HCT116 (cell line): Measurements from ENCODE around the gene RBM33. TPM values are rescaled to one million over a fixed set of nuclear protein-coding genes. Genes with fewer than 3 reads are reported as not detected.

Experiments used
- ATAC-seq: fragments of 200-7000 bp; cut with Tn5 transposase; 2 replicates; pipeline ENCODE4 v1.9.1; 2020; ENCODE audit warnings: mild to moderate bottlenecking, moderate library complexity
- BruUV-seq: library from RNA; stranded (reverse); fragments of 400-500 nt; replicated peaks from 2 replicates; lab custom pipeline; 2021; lab: Mats Ljungman, UMichigan
- CTCF ChIA-PET: fragments of 300-600 bp; sonication (Branson Sonifier 250); formaldehyde crosslinking; loops from one replicate; lab custom pipeline; 2021; ENCODE audit warnings: antibody characterized with exemption; lab: Charles Lee
- POLR2A ChIA-PET: fragments of 300-600, 350-600 bp; sonication (Branson Sonifier 250); formaldehyde crosslinking; loops from one replicate; lab custom pipeline; 2021; ENCODE audit warnings: antibody characterized with exemption; lab: Charles Lee
- RAD21 ChIA-PET, 2 experiments: fragments of 300-600 bp; sonication (Branson Sonifier 250); formaldehyde crosslinking; loops; one replicate each; lab custom pipeline; 2023; ENCODE audit warnings: low total read pairs in 2 of 2; ENCODE audit not compliant: uncharacterized antibody in 2 of 2, unreplicated experiment in 2 of 2, low non-redundant PET in 1 of 2; lab: Charles Lee
- DNase-seq: peaks from one replicate; pipeline ENCODE4 v3.0.0-alpha.2; 2010; ENCODE audit warnings: low read depth, low spot score
- H2AFZ ChIP-seq: fragments of 200-600 bp; shearing (Covaris generic), sonication (generic); 2 replicates; pipeline ENCODE4 v1.6.1; 2017; ENCODE audit warnings: low read depth, mixed run types, mixed read lengths, antibody characterized with exemption, low read length; ENCODE audit not compliant: poor library complexity, severe bottlenecking
- H3K27ac ChIP-seq: 2 replicates; pipeline ENCODE4 v1.5.1; 2012; ENCODE audit warnings: low read depth, low read length
- H3K27me3 ChIP-seq: fragments of 200-600 bp; sonication (generic); 2 replicates; pipeline ENCODE4 v1.6.1; 2016; ENCODE audit warnings: mixed run types, low read length, mixed read lengths; ENCODE audit not compliant: insufficient read depth
- H3K36me3 ChIP-seq, 2 experiments: fragments of 200-500 bp in 1 of 2; fragments of 200-600 bp in 1 of 2; sonication (Bioruptor generic) in 1 of 2; sonication (generic) in 1 of 2; 2 replicates each; pipeline versions ENCODE4 v1.5.1 to v1.6.1; 2014 to 2016; ENCODE audit warnings: low read length in 2 of 2, inconsistent platforms in 1 of 2, mixed read lengths in 1 of 2, mixed run types in 1 of 2; ENCODE audit not compliant: insufficient read depth in 2 of 2, control insufficient read depth in 1 of 2
- H3K4me1 ChIP-seq, 2 experiments: fragments of 200-600 bp in 1 of 2; sonication (generic) in 1 of 2; 2 replicates each; pipeline versions ENCODE4 v1.5.1 to v1.6.1; 2012 to 2017; ENCODE audit warnings: low read length in 2 of 2, inconsistent platforms in 1 of 2, mild to moderate bottlenecking in 1 of 2, mixed read lengths in 1 of 2, mixed run types in 1 of 2, moderate library complexity in 1 of 2; ENCODE audit not compliant: insufficient read depth in 2 of 2, control insufficient read depth in 1 of 2
- H3K4me2 ChIP-seq: fragments of 200-600 bp; sonication (generic); 2 replicates; pipeline ENCODE4 v1.6.1; 2017; ENCODE audit warnings: mixed run types, low read length, mixed read lengths
- H3K4me3 ChIP-seq, 2 experiments: fragments of 200-600 bp in 1 of 2; sonication (generic) in 1 of 2; replicated peaks in 1 of 2; 2 replicates each; pipeline ENCODE4 v1.5.1; 2011 to 2016; ENCODE audit warnings: low read length in 2 of 2, control low read depth in 1 of 2, low read depth in 1 of 2, mild to moderate bottlenecking in 1 of 2, mixed read lengths in 1 of 2, mixed run types in 1 of 2
- H3K79me2 ChIP-seq: fragments of 200-600 bp; sonication (generic); 2 replicates; pipeline ENCODE4 v1.6.1; 2017; ENCODE audit warnings: mild to moderate bottlenecking, mixed run types, low read length, moderate library complexity, mixed read lengths; ENCODE audit not compliant: insufficient read depth
- H3K9ac ChIP-seq: fragments of 200-600 bp; sonication (generic); 2 replicates; pipeline ENCODE4 v1.6.1; 2016; ENCODE audit warnings: low read length, mixed read lengths
- H3K9me2 ChIP-seq: fragments of 200-600 bp; sonication (generic), shearing (Covaris generic); 2 replicates; pipeline ENCODE4 v1.6.1; 2017; ENCODE audit warnings: mixed run types, mild to moderate bottlenecking, moderate library complexity; ENCODE audit not compliant: insufficient read depth
- H3K9me3 ChIP-seq, 2 experiments: fragments of 200-500 bp in 1 of 2; fragments of 200-600 bp in 1 of 2; sonication (Bioruptor generic) in 1 of 2; sonication (generic) in 1 of 2; 2 replicates each; pipeline ENCODE4 v1.6.1; 2014 to 2017; ENCODE audit warnings: low read length in 2 of 2, mixed read lengths in 2 of 2, inconsistent platforms in 1 of 2, low read depth in 1 of 2, mild to moderate bottlenecking in 1 of 2, mixed run types in 1 of 2, moderate library complexity in 1 of 2; ENCODE audit not compliant: control insufficient read depth in 1 of 2, insufficient read depth in 1 of 2
- H4K20me1 ChIP-seq: fragments of 200-600 bp; sonication (generic), shearing (Covaris generic); 2 replicates; pipeline ENCODE4 v1.6.1; 2017; ENCODE audit warnings: mixed run types, mild to moderate bottlenecking, moderate library complexity; ENCODE audit not compliant: insufficient read depth
- CBX3 ChIP-seq: IDR thresholded peaks from 2 replicates; pipeline ENCODE4 v1.6.1; 2012; ENCODE audit warnings: low read depth
- EGR1 ChIP-seq: IDR thresholded peaks from 2 replicates; pipeline ENCODE4 v1.6.1; 2012; ENCODE audit warnings: low read depth
- EZH2 ChIP-seq: fragments of 200-600 bp; sonication (generic); IDR thresholded peaks from 2 replicates; pipeline ENCODE4 v1.6.1; 2017; ENCODE audit warnings: antibody characterized with exemption, mixed run types
- EZH2phosphoT487 ChIP-seq: fragments of 200-600 bp; IDR thresholded peaks from 2 replicates; pipeline ENCODE4 v1.6.1; 2018; ENCODE audit warnings: antibody characterized with exemption, borderline replicate concordance
- FOSL1 ChIP-seq: IDR thresholded peaks from 2 replicates; pipeline ENCODE4 v1.6.1; 2012; ENCODE audit warnings: low read depth
- JUND ChIP-seq: IDR thresholded peaks from 2 replicates; pipeline ENCODE4 v1.6.1; 2012
- POLR2A ChIP-seq: IDR thresholded peaks from 2 replicates; pipeline ENCODE4 v1.7.0; 2011; ENCODE audit warnings: borderline replicate concordance; ENCODE audit not compliant: insufficient read depth, insufficient read length; ENCODE audit errors: extremely low read depth
- POLR2AphosphoS5 ChIP-seq: IDR thresholded peaks from 2 replicates; pipeline ENCODE4 v1.6.1; 2011; ENCODE audit warnings: mild to moderate bottlenecking, low read depth, low read length, moderate library complexity
- RAD21 ChIP-seq: IDR thresholded peaks from 2 replicates; pipeline ENCODE4 v1.6.1; 2012; ENCODE audit warnings: low read depth, mild to moderate bottlenecking
- SIN3A ChIP-seq: IDR thresholded peaks from 2 replicates; pipeline ENCODE4 v1.6.1; 2012; ENCODE audit warnings: low read depth
- SP1 ChIP-seq: IDR thresholded peaks from 2 replicates; pipeline ENCODE4 v1.6.1; 2012; ENCODE audit warnings: low read depth
- SRF ChIP-seq: IDR thresholded peaks from 2 replicates; pipeline ENCODE4 v1.6.1; 2012; ENCODE audit warnings: low read depth
- TCF7L2 ChIP-seq: IDR thresholded peaks from 2 replicates; pipeline ENCODE4 v1.7.0; 2011; ENCODE audit warnings: borderline replicate concordance, inconsistent platforms; ENCODE audit not compliant: insufficient read depth, insufficient read length; ENCODE audit errors: extremely low read depth
- ZBTB33 ChIP-seq: IDR thresholded peaks from 2 replicates; pipeline ENCODE4 v1.6.1; 2011; ENCODE audit warnings: mild to moderate bottlenecking, low read length, moderate library complexity; ENCODE audit not compliant: insufficient replicate concordance; ENCODE audit errors: extremely low read depth
- ZFX ChIP-seq: fragments of 450-650 bp; IDR thresholded peaks from 2 replicates; pipeline ENCODE4 v1.6.1; 2017
- ZNF274 ChIP-seq: fragments of 200-500 bp; sonication (Bioruptor generic); IDR thresholded peaks from 2 replicates; pipeline ENCODE4 v1.6.1; 2014; ENCODE audit warnings: mild to moderate bottlenecking, low read depth, low read length, inconsistent platforms
- intact Hi-C: fragments of 100-400 bp; cut with micrococcal nuclease; formaldehyde crosslinking; loops from 2 replicates; pipeline ENCODE4 v1.10.0; 2022
- total RNA-seq: library from RNA; stranded (reverse); gene quantifications from one replicate; pipeline ENCODE4 v1.2.1, GENCODE V29; 2021; ENCODE audit not compliant: unreplicated experiment
- TF ChIP-seq, protein P1 (sequence below), 3 experiments: fragments of 200-600 bp in 1 of 3; sonication (generic) in 1 of 3; IDR thresholded peaks in 2 of 3; conservative IDR thresholded peaks in 1 of 3; 2 replicates each; pipeline ENCODE4 v1.5.1; 2012 to 2017; ENCODE audit warnings: low read depth in 2 of 3, low read length in 2 of 3, antibody characterized with exemption in 1 of 3, borderline replicate concordance in 1 of 3, control low read depth in 1 of 3, mild to moderate bottlenecking in 1 of 3, mixed read lengths in 1 of 3, mixed run types in 1 of 3, moderate library complexity in 1 of 3; ENCODE audit not compliant: insufficient read depth in 1 of 3
- TF ChIP-seq, protein P2 (sequence below): IDR thresholded peaks from 2 replicates; pipeline ENCODE4 v1.6.1; 2012

RBM33 gene
- total RNA-seq, 1 experiment from 2014 or later, result 64.3 TPM

- ChIA-PET RAD21 (no interaction called here), POLR2A (no interaction called here), CTCF (no interaction called here)
- Histone ChIP-seq H3K79me2 (peaks cover 61% of the 10 kb centered on the region), H2AFZ (no peak overlapping the region), H4K20me1 (peaks cover 12% of the 10 kb centered on the region; the same call in 1 of the 2 replicates), H3K27ac (no peak overlapping the region), H3K4me3 (no peak overlapping the region), H3K9me2 (no peaks in the 10 kb centered on the region), H3K9ac (no peak overlapping the region), H3K27me3 (no peaks in the 10 kb centered on the region), H3K36me3 (no peaks in the 10 kb centered on the region), H3K4me2 (no peak overlapping the region), H3K4me1 (no peaks in the 10 kb centered on the region), H3K9me3 (no peaks in the 10 kb centered on the region)
- ATAC-seq (peak; percentile 71), DNase-seq (no peak)
- TF ChIP-seq EZH2, result no peak
- TF ChIP-seq, protein P1, sequence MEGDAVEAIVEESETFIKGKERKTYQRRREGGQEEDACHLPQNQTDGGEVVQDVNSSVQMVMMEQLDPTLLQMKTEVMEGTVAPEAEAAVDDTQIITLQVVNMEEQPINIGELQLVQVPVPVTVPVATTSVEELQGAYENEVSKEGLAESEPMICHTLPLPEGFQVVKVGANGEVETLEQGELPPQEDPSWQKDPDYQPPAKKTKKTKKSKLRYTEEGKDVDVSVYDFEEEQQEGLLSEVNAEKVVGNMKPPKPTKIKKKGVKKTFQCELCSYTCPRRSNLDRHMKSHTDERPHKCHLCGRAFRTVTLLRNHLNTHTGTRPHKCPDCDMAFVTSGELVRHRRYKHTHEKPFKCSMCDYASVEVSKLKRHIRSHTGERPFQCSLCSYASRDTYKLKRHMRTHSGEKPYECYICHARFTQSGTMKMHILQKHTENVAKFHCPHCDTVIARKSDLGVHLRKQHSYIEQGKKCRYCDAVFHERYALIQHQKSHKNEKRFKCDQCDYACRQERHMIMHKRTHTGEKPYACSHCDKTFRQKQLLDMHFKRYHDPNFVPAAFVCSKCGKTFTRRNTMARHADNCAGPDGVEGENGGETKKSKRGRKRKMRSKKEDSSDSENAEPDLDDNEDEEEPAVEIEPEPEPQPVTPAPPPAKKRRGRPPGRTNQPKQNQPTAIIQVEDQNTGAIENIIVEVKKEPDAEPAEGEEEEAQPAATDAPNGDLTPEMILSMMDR (IDR thresholded peaks at IDR 0.05 in 2 of 3, conservative IDR thresholded peaks at IDR 0.05 in 1 of 3; ENCODE audit: borderline replicate concordance in 1 of 3, insufficient read depth in 1 of 3, low read depth in 2 of 3, low read length in 2 of 3), result peak in 2 of 3 experiments; percentile 35; a peak in 4 of 6 replicates
- no TSS peak for BruUV-seq
- intact Hi-C loops, result no loop called here
Measured at GRCh38 chr7:155724327-155725005, 80.0 kb downstream of the RBM33 start.

DNA sequence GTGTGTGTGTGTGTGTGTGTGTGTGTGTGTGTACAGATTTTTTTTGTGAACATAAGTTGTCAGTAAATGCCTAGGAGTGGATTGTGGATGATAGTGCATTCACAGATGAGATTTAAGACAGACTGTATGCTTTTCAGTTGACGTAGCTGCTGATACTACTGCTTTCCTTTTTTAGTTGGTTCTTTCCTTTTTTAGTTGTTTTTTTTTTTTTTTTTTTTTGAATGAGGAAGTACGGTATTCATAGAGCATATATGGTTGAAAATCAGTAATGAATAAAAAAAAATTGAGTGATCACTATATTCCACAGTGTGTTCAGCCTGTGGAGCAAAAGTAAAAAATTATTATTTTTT is 80.5 kb downstream of the RBM33 start:
- H3K27ac ChIP-seq, result no peak overlapping the region
- POLR2A ChIA-PET, result no interaction called here
- CTCF ChIA-PET, result interaction anchor here (0.7 kb wide), 1 partner anchor 129 kb away, joined by 3 read pairs; no protein-coding TSS in a partner anchor
- DNase-seq (no peak), ATAC-seq (no peak)
- H3K79me2 ChIP-seq, result peaks cover 59% of the 10 kb centered on the region
- H3K9ac ChIP-seq, result no peak overlapping the region
- no peaks in the 10 kb centered on the region for H3K9me2 ChIP-seq
- no peaks in the 10 kb centered on the region for H3K4me1 ChIP-seq
- no peak overlapping the region for H3K4me2 ChIP-seq
- RAD21 ChIA-PET, result no interaction called here
- no peaks in the 10 kb centered on the region for H3K9me3 ChIP-seq
- BruUV-seq, result no TSS peak
- no peak overlapping the region for H2AFZ ChIP-seq
- intact Hi-C loops, result no loop called here
- H3K27me3 ChIP-seq, result no peaks in the 10 kb centered on the region
- no peaks in the 10 kb centered on the region; a peak in 1 of 4 replicates for H3K36me3 ChIP-seq
- H4K20me1 ChIP-seq, result peaks cover 12% of the 10 kb centered on the region; the same call in 1 of the 2 replicates
- H3K4me3 ChIP-seq, result no peak overlapping the region
- no peak for TF ChIP-seq ZFX
- no peak for TF ChIP-seq SIN3A
- TF ChIP-seq SP1, result no peak
- TF ChIP-seq CBX3, result no peak
- no peak for TF ChIP-seq ZBTB33
- TF ChIP-seq EZH2, result no peak
- TF ChIP-seq EZH2phosphoT487, result no peak
- TF ChIP-seq POLR2AphosphoS5, result no peak
- no peak for TF ChIP-seq POLR2A
- no peak for TF ChIP-seq FOSL1
- TF ChIP-seq ZNF274, result no peak
- TF ChIP-seq, protein P2, sequence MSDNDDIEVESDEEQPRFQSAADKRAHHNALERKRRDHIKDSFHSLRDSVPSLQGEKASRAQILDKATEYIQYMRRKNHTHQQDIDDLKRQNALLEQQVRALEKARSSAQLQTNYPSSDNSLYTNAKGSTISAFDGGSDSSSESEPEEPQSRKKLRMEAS, result no peak
- TF ChIP-seq EGR1, result no peak
- no peak for TF ChIP-seq SRF
- no peak for TF ChIP-seq TCF7L2
- TF ChIP-seq JUND, result no peak
- no peak for TF ChIP-seq RAD21
